Ectodermal cell (in vitro differentiated cells): ENCODE results near the gene SLC5A5.

Experiments used
- H3K27ac ChIP-seq: 2 replicates; pipeline ENCODE4 v1.7.0; 2013; ENCODE audit warnings: mild to moderate bottlenecking, low read depth, low read length; ENCODE audit not compliant: insufficient read depth, poor library complexity, severe bottlenecking
- H3K27me3 ChIP-seq: 2 replicates; pipeline ENCODE4 v1.7.0; 2013; ENCODE audit warnings: mild to moderate bottlenecking, low read length; ENCODE audit not compliant: insufficient read depth, control insufficient read depth, poor library complexity, severe bottlenecking
- H3K36me3 ChIP-seq: one replicate; pipeline ENCODE4 v1.7.0; 2013; ENCODE audit warnings: low read length; ENCODE audit not compliant: control insufficient read depth, insufficient read depth
- H3K4me1 ChIP-seq: one replicate; pipeline ENCODE4 v1.7.0; 2013; ENCODE audit warnings: low read length; ENCODE audit not compliant: control insufficient read depth, insufficient read depth
- H3K4me3 ChIP-seq: 2 replicates; pipeline ENCODE4 v1.7.0; 2013; ENCODE audit warnings: low read depth, low read length, control low read depth; ENCODE audit not compliant: insufficient read depth
- H3K9me3 ChIP-seq: 2 replicates; pipeline ENCODE4 v1.7.0; 2013; ENCODE audit warnings: mild to moderate bottlenecking, low read length, moderate library complexity; ENCODE audit not compliant: control insufficient read depth
- WGBS, 2 experiments: methylation state at CpG; one replicate each; pipeline ENCODE4 v1.1.7; 2013; ENCODE audit warnings: missing lambda C conversion rate in 2 of 2; 5-methylcytosine and 5-hydroxymethylcytosine counted together

The SLC5A5 gene

GRCh38 chr19:17871032-17871877 lies 490 bp upstream of the SLC5A5 start:
- 76 to 77% methylated on average over 10 of the region's 10 CpGs for WGBS, 2 experiments
- no peaks in the 10 kb centered on the region for H3K36me3 ChIP-seq
- peaks cover 32% of the 10 kb centered on the region for H3K27me3 ChIP-seq
- H3K9me3 ChIP-seq, result no peaks in the 10 kb centered on the region
- no peak overlapping the region for H3K27ac ChIP-seq
- no peaks in the 10 kb centered on the region for H3K4me1 ChIP-seq
- H3K4me3 ChIP-seq, result no peak overlapping the region

- Histone ChIP-seq H3K27me3 (peaks cover 32% of the 10 kb centered on the region), H3K4me1 (no peaks in the 10 kb centered on the region), H3K27ac (no peak overlapping the region), H3K36me3 (no peaks in the 10 kb centered on the region), H3K9me3 (no peaks in the 10 kb centered on the region), H3K4me3 (no peak overlapping the region)
- 90 to 91% methylated on average over 61 of the region's 61 CpGs for WGBS, 2 experiments
Measured at GRCh38 chr19:17872251-17873001, 681 bp downstream of the SLC5A5 start.

GRCh38 chr19:17873786-17874757 lies 2.3 kb downstream of the SLC5A5 start:
- Histone ChIP-seq H3K4me3 (peak overlapping the region; percentile 47), H3K4me1 (no peaks in the 10 kb centered on the region), H3K9me3 (no peaks in the 10 kb centered on the region), H3K27ac (no peak overlapping the region), H3K27me3 (peaks cover 32% of the 10 kb centered on the region), H3K36me3 (no peaks in the 10 kb centered on the region)
- WGBS, 2 experiments, result 20 to 22% methylated on average over 59 to 62 of the region's 63 CpGs

- Histone ChIP-seq H3K9me3 (no peaks in the 10 kb centered on the region), H3K27me3 (peaks cover 32% of the 10 kb centered on the region), H3K4me1 (no peaks in the 10 kb centered on the region), H3K27ac (no peak overlapping the region), H3K4me3 (no peak overlapping the region), H3K36me3 (no peaks in the 10 kb centered on the region)
- 94 to 96% methylated on average over 9 of the region's 9 CpGs for WGBS, 2 experiments
Measured at GRCh38 chr19:17874758-17875135, 3.0 kb downstream of the SLC5A5 start.

GRCh38 chr19:17877696-17878095 lies 6.0 kb downstream of the SLC5A5 start:
- 93 to 95% methylated on average over 16 of the region's 16 CpGs for WGBS, 2 experiments
- Histone ChIP-seq H3K27ac (no peak overlapping the region), H3K4me1 (no peaks in the 10 kb centered on the region), H3K36me3 (no peaks in the 10 kb centered on the region), H3K9me3 (no peaks in the 10 kb centered on the region), H3K4me3 (no peak overlapping the region), H3K27me3 (peaks cover 13% of the 10 kb centered on the region)

GRCh38 chr19:17879466-17879865 lies 7.7 kb downstream of the SLC5A5 start:
- Histone ChIP-seq H3K36me3 (no peaks in the 10 kb centered on the region), H3K4me1 (no peaks in the 10 kb centered on the region), H3K9me3 (no peaks in the 10 kb centered on the region), H3K27ac (no peak overlapping the region), H3K27me3 (no peaks in the 10 kb centered on the region), H3K4me3 (no peak overlapping the region)
- WGBS, 2 experiments, result 87 to 91% methylated on average over 7 of the region's 7 CpGs

- H3K27ac ChIP-seq, result no peak overlapping the region
- no peaks in the 10 kb centered on the region for H3K27me3 ChIP-seq
- 80 to 85% methylated on average over 7 of the region's 7 CpGs for WGBS, 2 experiments
- H3K9me3 ChIP-seq, result no peaks in the 10 kb centered on the region
- H3K4me1 ChIP-seq, result no peaks in the 10 kb centered on the region
- no peak overlapping the region for H3K4me3 ChIP-seq
- no peaks in the 10 kb centered on the region for H3K36me3 ChIP-seq
Measured at GRCh38 chr19:17881701-17882100, 10.0 kb downstream of the SLC5A5 start.

- Histone ChIP-seq H3K36me3 (no peaks in the 10 kb centered on the region), H3K27ac (no peak overlapping the region), H3K4me3 (no peak overlapping the region), H3K27me3 (no peaks in the 10 kb centered on the region), H3K4me1 (no peaks in the 10 kb centered on the region), H3K9me3 (no peaks in the 10 kb centered on the region)
- WGBS, 2 experiments, result 81% methylated on average over 33 of the region's 33 CpGs
Measured at GRCh38 chr19:17883627-17884410, 12.1 kb downstream of the SLC5A5 start.

- no peak overlapping the region for H3K4me3 ChIP-seq
- no peak overlapping the region for H3K27ac ChIP-seq
- no peaks in the 10 kb centered on the region for H3K9me3 ChIP-seq
- no peaks in the 10 kb centered on the region for H3K4me1 ChIP-seq
- H3K36me3 ChIP-seq, result no peaks in the 10 kb centered on the region
- WGBS, 2 experiments, result 89 to 95% methylated on average over 6 to 7 of the region's 7 CpGs
- no peaks in the 10 kb centered on the region for H3K27me3 ChIP-seq
Measured at GRCh38 chr19:17886515-17886914, 14.8 kb downstream of the SLC5A5 start.
